Measurements from ENCODE around the gene MLC1.

MLC1 gene

DNA sequence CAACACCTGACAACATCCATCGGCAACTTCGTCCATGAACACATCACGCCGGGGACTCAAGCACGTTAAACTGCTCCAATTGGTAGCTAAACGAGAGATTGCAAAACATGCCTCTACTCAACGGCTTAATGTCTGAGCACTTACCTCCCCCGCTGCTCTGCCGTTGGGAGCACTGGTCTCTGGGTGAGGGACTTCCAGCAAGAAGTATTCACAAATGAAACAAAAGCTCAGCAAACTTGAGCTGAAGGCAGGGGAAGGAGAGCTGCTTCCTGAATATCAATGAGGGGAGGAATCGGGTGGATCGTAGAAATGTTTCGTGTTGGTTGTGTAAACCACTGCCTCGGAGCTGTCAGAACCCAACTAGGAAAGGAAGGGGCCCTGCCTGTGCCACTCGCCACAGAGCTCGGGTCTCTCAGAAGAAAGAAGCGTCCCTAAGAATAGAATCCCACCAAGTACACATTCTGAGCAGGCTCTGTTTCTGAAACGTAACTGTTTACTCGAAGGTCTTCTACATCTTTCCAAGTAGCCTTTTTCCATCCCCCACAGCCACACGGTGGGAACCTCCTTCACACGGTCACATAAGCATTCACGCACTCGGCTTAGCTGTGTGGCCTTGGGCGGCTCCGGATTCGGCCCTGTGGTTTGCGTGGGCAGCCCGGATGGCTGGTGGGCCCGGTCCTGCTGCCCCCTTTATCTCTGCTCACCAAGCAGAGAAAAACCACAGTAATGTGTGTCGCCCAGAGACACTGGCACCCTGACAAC, at the start of gene MLC1:
Gene MLC1 (minus strand): TSS at position 216 of the 762 bp plus-strand sequence. CDS start 524 bp downstream, outside the sequence.
- DNase-seq = no peak

DNA sequence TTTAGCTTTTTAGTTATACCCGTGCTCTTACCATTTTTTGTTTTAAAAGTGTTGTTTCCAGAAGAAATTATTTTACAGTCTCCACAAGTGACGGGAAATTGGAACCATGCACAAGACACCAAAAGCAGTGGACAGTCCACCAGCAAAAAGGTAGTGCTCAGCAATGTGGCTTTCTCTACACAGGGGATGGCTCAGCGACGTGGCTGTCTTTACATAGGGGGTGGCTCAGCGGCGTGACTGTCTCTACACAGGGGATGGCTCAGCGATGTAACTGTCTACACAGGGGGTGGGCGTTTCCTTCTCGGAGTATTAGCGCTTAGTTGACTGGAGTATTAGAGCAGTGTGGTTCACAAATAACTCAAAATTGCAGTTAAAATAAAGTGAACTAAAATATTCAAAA, 49.3 kb upstream of the MLC1 start:
- DNase-seq = no peak

DNA sequence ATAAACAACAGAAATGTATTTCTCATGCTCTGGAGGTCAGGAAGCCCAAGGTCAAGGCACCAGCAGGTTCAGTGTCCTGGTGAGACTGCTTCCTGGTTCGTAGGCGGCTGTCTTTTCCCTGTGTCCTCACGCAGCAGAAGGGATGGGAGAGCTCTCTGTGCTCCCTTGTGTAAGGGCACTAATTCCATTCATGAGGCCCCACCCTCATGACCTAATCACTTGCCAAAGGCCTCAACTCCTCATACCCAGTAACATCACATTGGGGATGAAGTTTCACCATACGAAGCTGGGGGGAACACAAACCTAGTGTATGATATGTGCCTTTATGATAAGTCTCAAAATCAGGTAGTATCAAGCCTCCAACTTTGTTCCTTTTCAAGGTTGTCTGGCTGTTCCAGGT, 46.7 kb upstream of the MLC1 start:
- DNase-seq = no peak

DNA sequence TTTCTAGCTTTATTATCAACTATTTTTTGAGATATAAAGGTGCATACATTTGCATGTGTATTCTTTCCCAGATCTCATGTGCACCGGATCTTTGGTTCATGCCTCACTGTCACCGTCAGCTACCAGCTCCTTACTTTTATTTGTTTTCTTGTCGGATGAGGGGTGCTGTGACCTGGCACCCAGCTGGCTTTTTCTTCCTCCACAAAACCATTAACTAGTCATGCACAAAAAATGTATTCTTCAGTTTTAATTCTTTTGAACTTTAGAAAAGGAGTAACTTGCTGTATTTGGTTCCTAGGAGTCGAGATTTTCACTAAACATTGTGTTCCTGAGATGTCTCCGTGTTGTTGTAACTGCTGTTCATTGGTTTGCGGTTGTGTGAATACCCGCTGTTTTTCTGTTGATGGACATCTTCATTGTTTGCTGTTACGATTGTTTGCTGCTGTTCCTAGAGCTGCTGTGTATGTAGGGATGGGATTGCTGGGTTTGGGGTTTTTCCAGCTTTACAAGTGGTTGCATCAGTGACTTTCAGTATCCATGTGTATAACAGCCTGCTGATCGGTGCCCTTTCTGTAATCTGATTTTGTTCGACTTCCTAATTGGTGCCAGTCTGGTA, 44.0 kb upstream of the MLC1 start:
- DNase-seq = no peak

DNA sequence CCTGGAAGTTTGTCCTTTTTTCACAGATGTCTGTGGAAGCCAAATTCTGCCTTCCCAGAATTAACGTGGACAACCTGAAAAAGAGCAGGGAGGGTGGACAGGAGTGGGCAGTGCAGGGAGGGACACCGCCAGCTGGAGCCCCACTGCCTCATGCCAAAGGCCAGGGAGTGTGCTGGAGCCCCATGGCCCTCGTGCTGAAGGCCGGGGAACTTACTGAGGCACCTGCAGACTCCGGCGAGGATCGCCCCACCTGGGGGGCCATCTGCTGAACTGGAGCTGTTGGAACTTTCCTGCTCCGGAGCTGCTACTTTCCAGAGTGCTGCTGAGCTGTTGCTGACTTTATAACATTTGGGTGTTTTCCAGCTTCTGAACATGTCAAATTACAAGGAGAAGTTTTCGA, 39.8 kb upstream of the MLC1 start:
- no peak for DNase-seq

DNA sequence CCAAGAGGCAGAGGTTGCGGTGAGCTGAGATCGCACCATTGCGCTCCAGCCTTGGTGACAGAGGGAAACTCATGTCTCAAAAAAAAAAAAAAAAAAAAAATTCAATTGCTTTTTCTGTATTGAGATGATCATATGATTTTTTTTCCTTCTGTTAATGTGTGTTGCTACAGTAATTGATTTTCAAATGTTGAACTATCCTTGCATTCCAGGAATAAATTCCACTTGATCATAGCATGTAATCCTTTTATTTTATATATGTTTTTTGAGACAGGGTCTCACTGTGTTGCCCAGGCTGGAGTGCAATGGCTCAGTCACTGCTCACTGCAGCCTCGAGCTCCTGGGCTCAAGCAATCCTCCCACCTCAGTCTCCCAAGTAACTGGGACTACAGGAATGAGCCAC, 37.9 kb upstream of the MLC1 start:
- DNase-seq = no peak

GRCh38 chr22:50121202-50121740, 36.0 kb upstream of the MLC1 start:
- no peak for DNase-seq

DNA sequence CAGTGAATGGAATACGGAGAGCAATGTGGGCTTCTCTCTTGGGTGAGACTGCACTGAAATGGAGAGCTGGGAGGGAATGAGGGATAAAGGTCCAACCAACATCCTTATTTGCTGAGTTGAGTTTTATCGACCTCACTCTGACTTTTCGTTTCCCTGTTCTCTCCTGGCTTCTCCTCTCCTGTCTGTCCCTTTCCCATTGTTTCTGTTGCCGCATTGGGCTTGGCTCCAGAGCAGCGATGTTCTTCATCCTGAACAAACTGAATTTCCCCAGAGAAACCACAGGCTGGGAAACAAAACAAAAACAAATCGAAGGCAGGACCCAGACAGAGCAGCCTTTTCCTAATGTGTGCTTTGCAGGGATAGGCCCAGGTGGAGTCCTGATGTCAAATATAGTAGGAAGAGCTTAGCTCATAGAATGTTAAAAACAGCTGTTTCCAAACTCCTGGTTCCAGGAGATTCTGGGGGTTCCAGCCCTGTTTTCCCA, 34.6 kb upstream of the MLC1 start:
- DNase-seq = no peak

DNA sequence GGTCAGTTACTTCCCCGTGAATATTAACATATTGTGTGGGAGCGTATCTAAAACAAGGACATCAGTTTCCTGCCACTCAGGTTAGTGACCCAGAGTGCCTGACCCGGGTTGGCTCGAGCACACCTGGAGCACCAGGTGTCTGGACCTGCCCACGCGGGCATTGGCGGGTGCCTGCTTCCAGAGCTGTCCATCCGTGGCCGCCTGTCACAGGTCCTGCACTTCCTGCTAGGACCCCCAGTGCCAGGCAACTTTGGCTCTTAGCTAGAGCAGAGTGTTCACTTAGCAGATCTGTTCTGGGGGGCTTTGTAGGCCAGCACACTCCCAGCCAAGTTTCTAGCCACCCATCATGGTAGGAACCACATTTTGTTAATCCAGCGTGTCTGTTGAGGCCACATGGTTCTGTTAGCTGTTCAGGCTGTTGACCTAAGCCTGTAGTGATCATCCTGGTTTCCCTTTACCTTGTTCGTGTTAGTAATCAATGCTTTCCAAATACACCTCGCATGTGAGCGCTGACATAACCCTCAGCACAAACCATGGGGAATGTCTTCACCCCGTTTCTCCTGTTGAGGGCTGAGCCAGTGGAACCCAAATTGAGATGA, 34.0 kb upstream of the MLC1 start:
- DNase-seq = no peak

GRCh38 chr22:50118557-50119168, 33.4 kb upstream of the MLC1 start:
- DNase-seq = no peak

- DNase-seq = no peak
Observed at GRCh38 chr22:50118129-50118528, 32.9 kb upstream of the MLC1 start.

GRCh38 chr22:50117168-50117762, 32.0 kb upstream of the MLC1 start:
- DNase-seq = no peak

DNA sequence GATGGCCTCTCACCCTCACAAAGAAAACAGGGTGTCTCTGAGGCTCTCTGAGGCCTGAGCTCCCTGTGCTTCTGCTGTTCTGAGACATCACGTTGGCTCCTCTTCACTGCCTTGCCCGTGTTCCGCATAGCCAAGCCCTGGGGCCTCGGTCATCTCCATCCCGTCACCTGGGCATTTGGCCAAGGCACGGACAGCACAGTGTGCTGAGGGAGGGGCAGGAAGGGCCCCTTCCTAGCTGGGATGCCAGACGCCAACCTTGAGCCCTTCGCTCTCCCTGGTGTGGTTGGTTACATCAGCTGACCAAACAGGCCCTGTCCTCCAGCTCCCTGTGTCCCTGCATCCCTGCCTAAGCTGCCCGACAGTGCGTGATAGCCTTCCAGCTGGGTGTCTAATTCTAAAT, 30.5 kb upstream of the MLC1 start:
- no peak for DNase-seq

DNA sequence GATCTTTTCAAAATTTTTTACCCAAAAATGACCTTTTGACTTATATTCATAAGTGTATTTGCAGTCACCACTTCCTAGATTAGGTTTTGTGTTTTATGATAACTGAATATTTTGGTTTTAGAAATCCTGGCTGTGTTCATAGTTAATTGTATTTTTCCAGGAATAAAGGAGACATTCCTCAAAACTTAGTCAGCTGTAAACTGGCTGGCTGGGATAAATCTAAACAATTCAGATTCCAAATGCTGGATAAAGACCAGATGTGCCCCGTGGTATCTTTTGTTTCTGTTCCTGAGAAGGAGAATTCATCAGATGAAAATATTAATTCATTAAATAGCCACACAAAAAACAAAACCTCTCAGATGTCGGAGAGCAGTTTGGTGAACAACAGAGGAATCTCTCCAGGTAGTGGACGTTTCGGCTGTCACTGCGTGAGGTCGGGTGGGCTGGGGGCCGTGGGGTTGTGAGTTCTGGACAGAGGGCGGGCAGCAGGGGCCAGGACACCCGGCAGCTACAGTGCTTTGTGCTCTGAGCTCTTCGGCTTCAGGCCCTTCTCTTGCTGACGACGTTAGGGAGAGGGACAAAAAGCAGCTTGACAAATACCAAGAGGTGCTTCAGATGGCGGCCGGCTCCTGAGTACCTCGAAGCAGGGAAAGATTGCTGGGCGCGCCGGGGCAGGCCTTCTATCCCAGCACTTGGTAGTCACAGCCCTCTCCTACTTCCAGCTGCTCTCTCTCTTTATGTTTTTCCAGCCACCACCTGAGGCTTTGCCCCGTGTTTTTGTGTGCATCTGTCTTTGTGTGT, 29.2 kb upstream of the MLC1 start:
- no peak for DNase-seq

GRCh38 chr22:50112151-50113118, 27.2 kb upstream of the MLC1 start:
- no peak for DNase-seq

DNA sequence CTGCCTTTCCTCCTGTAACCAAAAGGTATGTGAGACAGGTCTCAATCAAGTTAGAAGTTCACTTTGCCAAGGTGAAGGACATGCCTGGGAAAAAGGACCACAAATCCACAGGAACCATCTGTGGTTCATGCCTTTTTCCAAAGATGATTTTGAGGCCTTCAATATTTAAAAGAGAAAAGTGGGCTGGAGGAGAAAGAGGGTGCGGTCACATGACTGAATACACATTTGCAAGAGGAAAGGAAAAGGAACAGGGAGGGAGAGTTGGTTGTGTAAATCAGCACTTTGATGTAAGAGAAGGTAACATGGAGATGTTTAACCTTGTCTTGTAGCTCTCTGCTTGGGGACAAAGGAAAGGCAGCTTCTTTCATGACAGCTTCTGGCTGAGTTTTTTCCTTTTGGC, 25.8 kb upstream of the MLC1 start:
- DNase-seq = no peak

- DNase-seq = no peak
Observed at GRCh38 chr22:50107529-50107928, 22.3 kb upstream of the MLC1 start.

DNA sequence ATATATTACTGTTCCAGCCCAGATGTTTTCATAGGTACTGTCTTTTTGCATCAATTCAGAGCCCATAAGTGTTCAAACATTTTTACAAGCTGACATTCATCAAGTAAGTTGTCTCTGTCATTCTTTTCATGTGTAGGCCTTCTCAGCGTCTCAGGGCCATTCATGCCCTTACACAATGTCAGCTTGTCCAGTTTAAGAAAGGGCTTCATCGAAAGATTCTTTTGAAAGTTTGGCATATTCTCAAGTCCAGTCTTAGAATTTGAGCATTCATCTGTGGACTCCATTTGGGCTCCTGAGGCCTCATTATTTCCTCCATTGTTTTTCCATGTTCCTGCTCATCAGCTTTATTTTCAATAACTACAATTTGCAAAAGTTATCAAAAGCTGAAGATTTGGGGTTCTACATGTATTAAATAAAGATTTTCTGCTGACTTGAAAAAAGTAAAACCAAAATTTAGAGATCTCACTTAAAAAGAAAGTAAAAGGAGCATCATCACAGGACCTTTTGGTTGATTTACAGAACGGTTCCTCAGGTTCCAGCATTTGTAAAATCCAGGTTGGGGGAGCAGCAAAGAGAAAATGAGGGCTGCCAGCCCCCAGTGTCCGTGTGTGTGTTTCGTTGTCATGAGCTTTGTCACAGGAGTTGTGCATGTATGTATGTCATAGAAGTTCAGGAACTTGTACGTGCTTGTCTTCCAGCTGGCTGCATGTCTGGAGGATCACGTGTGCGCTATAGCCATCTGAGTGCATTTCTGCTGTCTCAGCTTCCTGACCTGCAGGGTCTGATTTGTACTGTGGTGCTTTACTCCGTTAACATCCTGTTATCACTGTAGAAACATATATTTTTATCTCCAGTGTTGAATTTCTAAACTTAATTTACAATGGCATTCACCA, 20.2 kb upstream of the MLC1 start:
- DNase-seq = no peak

DNA sequence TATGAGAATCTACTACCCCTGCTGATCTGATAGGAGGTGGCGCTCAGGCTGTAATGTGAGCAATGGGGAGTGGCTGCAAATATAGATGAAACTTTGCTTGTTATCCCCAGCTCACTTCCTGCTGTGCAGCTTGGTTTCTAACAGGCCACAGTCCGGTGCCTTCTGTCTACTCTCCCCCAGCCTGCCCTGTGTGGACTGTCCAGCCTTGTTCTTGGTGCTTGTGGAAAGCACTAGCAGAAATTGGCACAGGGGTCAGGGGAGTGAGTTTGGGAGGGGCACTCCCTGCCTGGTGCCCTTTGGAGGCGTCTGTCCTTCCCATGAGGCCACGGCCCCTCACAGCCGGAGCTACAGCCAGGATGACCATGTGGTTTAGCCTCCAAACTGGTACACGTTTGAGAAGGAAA, 18.9 kb upstream of the MLC1 start:
- DNase-seq = no peak

DNA sequence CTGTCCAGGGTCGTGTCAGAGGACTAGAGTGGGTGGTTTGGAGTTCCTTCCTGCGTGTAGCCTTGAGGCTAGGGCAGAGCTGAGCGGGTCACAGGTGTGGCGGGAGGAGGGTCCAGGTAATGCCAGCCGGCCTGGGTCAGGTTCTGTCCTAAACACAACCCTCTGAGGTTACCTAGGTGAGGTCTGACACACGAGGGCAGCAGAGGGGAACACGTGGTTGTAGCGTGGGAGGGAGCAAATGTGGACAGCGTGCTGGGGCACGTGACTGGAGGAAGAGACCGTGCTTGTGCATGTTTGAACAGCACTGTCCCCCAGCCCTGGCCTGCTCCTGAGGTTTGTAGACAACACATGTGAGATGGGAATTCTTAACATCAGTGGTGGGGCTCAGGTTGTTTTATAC, 17.7 kb upstream of the MLC1 start:
- no peak for DNase-seq
